Right lobe of liver (tissue), 6 donors: ENCODE measurements around the gene S100A1. TPM values are rescaled to one million over a fixed set of nuclear protein-coding genes. Genes with fewer than 3 reads are reported as not detected.

Experiments used
- ATAC-seq, 4 donors: fragments of 200-7000 bp; cut with Tn5 transposase; one replicate each; pipeline ENCODE4 v1.9.1; 2020; ENCODE audit warnings: mild to moderate bottlenecking in 4 of 4, moderate library complexity in 4 of 4
- DNase-seq, 3 donors: peaks; one replicate each; pipeline ENCODE4 v3.0.0-alpha.2; 2020
- H3K27ac ChIP-seq, 3 donors: fragments of 200-600 bp; one replicate each; pipeline ENCODE4 v1.8.0; 2022
- H3K27me3 ChIP-seq, 2 donors: fragments of 200-600 bp; one replicate each; pipeline ENCODE4 v1.8.0; 2022
- H3K36me3 ChIP-seq, 4 donors: fragments of 200-600 bp; sonication (generic) in 1 of 4; one replicate each; pipeline versions ENCODE4 v1.5.1 to v1.8.0; 2017 to 2022; ENCODE audit warnings: control low read depth in 1 of 4
- H3K4me1 ChIP-seq, 4 donors: fragments of 200-600 bp; sonication (generic) in 1 of 4; one replicate each; pipeline versions ENCODE4 v1.5.1 to v1.8.0; 2017 to 2022; ENCODE audit warnings: control low read depth in 1 of 4
- H3K4me3 ChIP-seq, 3 donors: fragments of 200-600 bp; one replicate each; pipeline ENCODE4 v1.8.0; 2022
- H3K9me3 ChIP-seq, 4 donors: fragments of 200-600 bp; sonication (generic) in 1 of 4; one replicate each; pipeline versions ENCODE4 v1.5.1 to v1.8.0; 2017 to 2022; ENCODE audit warnings: control low read depth in 1 of 4
- CTCF ChIP-seq, 4 donors: fragments of 200-600 bp in 3 of 4; fragments of 450-650 bp in 1 of 4; IDR thresholded peaks; one replicate each; pipeline versions ENCODE4 v1.5.1 to v1.8.0; 2016 to 2022; ENCODE audit warnings: antibody characterized with exemption in 4 of 4, mild to moderate bottlenecking in 2 of 4
- POLR2A ChIP-seq: fragments of 450-650 bp; IDR thresholded peaks from one replicate; pipeline ENCODE4 v1.6.1; 2017; ENCODE audit warnings: antibody characterized with exemption, mild to moderate bottlenecking
- WGBS: methylation state at CpG from one replicate; pipeline ENCODE4 v1.1.6; 2018; ENCODE audit warnings: low coverage, low lambda C conversion rate; ENCODE audit not compliant: insufficient coverage; ENCODE audit errors: missing lambda C conversion rate; 5-methylcytosine and 5-hydroxymethylcytosine counted together
- intact Hi-C, 2 donors: fragments of 100-400 bp; cut with DNase I; formaldehyde crosslinking; loops; one replicate each; pipeline versions ENCODE4 v1.11.2 to v1.14.1; 2022
- total RNA-seq, 6 experiments: library from RNA; depleted of rRNA in 2 of 6; stranded (reverse); fragments of >200 nt in 2 of 6; fragmentation: NEBNext Ultra II Directional in 3 of 6; extraction: Animal tissue kit (Norgen Biotek cat#: 25700) in 3 of 6; gene quantifications; one replicate each; pipeline versions ENCODE4 v1.1.0 to v1.2.4, GENCODE V29; 2016 to 2023
- donor health status: DM: no; HTN: yes; CAD: no.
- donor health status: DM: no; HTN: no; CAD: no.
- donor health status: DM: no; HTN: no; CAD: no.
- donor health status: DM: no; HTN: yes; CAD: no.
- donor health status: DM: no; HTN: yes; CAD: no.

The S100A1 gene
- total RNA-seq, 6 experiments from 2014 or later, result 0.40 to 2.1 (median 1.0) TPM

- DNase-seq (peak in 1 of 3 donors; percentile 16), ATAC-seq (peak; percentile 5 to 30 (median 16))
- 25% methylated on average over 12 of the region's 18 CpGs for WGBS
- intact Hi-C loops, result no loop called here
- H3K4me3 ChIP-seq, result peak overlapping the region; percentile 67 to 96 (median 94)
- TF ChIP-seq CTCF (IDR thresholded peaks at IDR 0.05) (no peak), POLR2A (no peak)
- peaks cover 0 to 22% (median 13%) of the 10 kb centered on the region in 4 donors for H3K36me3 ChIP-seq
- H3K9me3 ChIP-seq, result no peaks in the 10 kb centered on the region
- peaks cover 0 to 12% (median 2%) of the 10 kb centered on the region in 4 donors for H3K4me1 ChIP-seq
- H3K27me3 ChIP-seq, result no peaks in the 10 kb centered on the region
- peak overlapping the region; percentile 96 to 100 (median 99) for H3K27ac ChIP-seq
These were observed 5.0 kb downstream of the S100A1 start for GRCh38 chr1:153633161-153633753.

GRCh38 chr1:153633754-153634665 lies 5.8 kb downstream of the S100A1 start, which contains the start of gene CHTOP:
Gene CHTOP (plus strand): TSS chr1:153634066. CDS start chr1:153636589, 2,523 bp downstream.
- Histone ChIP-seq H3K4me3 (peak within 1 kb of the TSS; percentile 67 to 96 (median 94)), H3K36me3 (peaks cover 0 to 30% (median 17%) of the 10 kb centered on the region in 4 donors), H3K9me3 (no peaks in the 10 kb centered on the region), H3K27ac (peak within 1 kb of the TSS; percentile 96 to 100 (median 99)), H3K27me3 (no peaks in the 10 kb centered on the region), H3K4me1 (peaks cover 0 to 12% (median 2%) of the 10 kb centered on the region in 4 donors)
- peak; percentile 97 to 99 (median 98) for DNase-seq
- under 1% methylated on average over 22 of the region's 65 CpGs for WGBS
- intact Hi-C loops, result no loop called here
- TF ChIP-seq POLR2A (peak; percentile 74), CTCF (IDR thresholded peaks at IDR 0.05) (peak in 1 of 4 donors; percentile 4)
- peak; percentile 92 to 98 (median 96) for ATAC-seq

- no peak for ATAC-seq
- no peak overlapping the region for H3K27ac ChIP-seq
These were observed 7.6 kb downstream of the S100A1 start for GRCh38 chr1:153635872-153636271.

More at GRCh38 chr1:153635872-153636271, 7.6 kb downstream of the S100A1 start:
- Histone ChIP-seq H3K4me1 (peaks cover 0 to 12% (median 2%) of the 10 kb centered on the region in 4 donors), H3K9me3 (no peaks in the 10 kb centered on the region), H3K27me3 (no peaks in the 10 kb centered on the region), H3K36me3 (peaks cover 0 to 48% (median 32%) of the 10 kb centered on the region in 4 donors), H3K4me3 (no peak overlapping the region)
- DNase-seq, result peak in 1 of 3 donors; percentile 4
- WGBS, result 75% methylated on average over 5 of the region's 7 CpGs
- no peak for TF ChIP-seq POLR2A
- TF ChIP-seq CTCF (IDR thresholded peaks at IDR 0.05), result no peak
- intact Hi-C loops, result no loop called here
